Pancreas (tissue), 10 donors: ENCODE data around the gene ANKRD33B. TPM values are rescaled to one million over a fixed set of nuclear protein-coding genes. Genes with fewer than 3 reads are reported as not detected.
"Not testable (repeated sequence)": the region's sequence is repeated elsewhere in the genome, so short reads cannot be mapped to it uniquely, and the experiment has no call there.

Source experiments
- ATAC-seq, 4 donors: fragments of 200-7000 bp; cut with Tn5 transposase; one replicate each; pipeline versions ENCODE4 v1.8.0 to v1.9.1; 2020; ENCODE audit warnings: mild to moderate bottlenecking in 4 of 4, moderate library complexity in 4 of 4
- DNase-seq, 6 donors: peaks; one replicate each; pipeline ENCODE4 v3.0.0-alpha.2; 2020
- FAIRE-seq: peaks from 2 replicates; lab custom pipeline; 2012; peaks lifted over from hg19 to GRCh38; lab: Jason Lieb, UNC
- H3K27ac ChIP-seq, 4 donors: fragments of 200-600 bp; sonication (generic); 1 replicate in 3 of 4; 2 replicates in 1 of 4; pipeline versions ENCODE4 v1.5.0 to v1.8.0; 2020
- H3K27me3 ChIP-seq, 4 donors: fragments of 200-600 bp; one replicate each; pipeline ENCODE4 v1.8.0; 2021
- H3K36me3 ChIP-seq, 3 donors: fragments of 200-600 bp; sonication (generic) in 1 of 3; one replicate each; pipeline versions ENCODE4 v1.5.0 to v1.8.0; 2020 to 2021
- H3K4me1 ChIP-seq, 3 donors: fragments of 200-600 bp; one replicate each; pipeline ENCODE4 v1.8.0; 2021
- H3K4me3 ChIP-seq, 4 donors: fragments of 200-600 bp; sonication (generic) in 2 of 4; one replicate each; pipeline versions ENCODE4 v1.5.0 to v1.8.0; 2020 to 2021
- H3K9me3 ChIP-seq, 4 donors: fragments of 200-600 bp; one replicate each; pipeline ENCODE4 v1.8.0; 2021
- WGBS, 2 donors: extraction: QIAGEN DNeasy Blood & Tissue Kit; methylation state at CpG; one replicate each; pipeline ENCODE4 v1.1.7; 2013; 5-methylcytosine and 5-hydroxymethylcytosine counted together
- intact Hi-C, 3 donors: fragments of 100-400 bp; cut with DNase I; formaldehyde crosslinking; loops; one replicate each; pipeline versions ENCODE4 v1.11.1 to v1.14.2; 2022
- polyA plus RNA-seq, 2 donors: library from polyadenylated mRNA; stranded (reverse); fragments of 200-250 nt; gene quantifications; one replicate each; pipeline ENCODE4 v1.2.3, GENCODE V29; 2013
- total RNA-seq, 6 donors: library from RNA; stranded (reverse); fragmentation: NEBNext Ultra II Directional in 4 of 6; extraction: Animal tissue kit (Norgen Biotek cat#: 25700) in 4 of 6; gene quantifications; one replicate each; pipeline versions ENCODE4 v1.2.1 to v1.2.4, GENCODE V29; 2021 to 2023
- TF ChIP-seq, protein P1 (sequence below), 4 donors: fragments of 200-600 bp; sonication (generic) in 3 of 4; IDR thresholded peaks; one replicate each; pipeline versions ENCODE4 v1.5.0 to v1.8.0; 2021; ENCODE audit warnings: antibody characterized with exemption in 4 of 4
- donor health status: healthy with polysubstance abuse.
- donor health status: DM: no; HTN: no; CAD: no; lungs with moderate emphysema.
- donor health status: DM: no; HTN: no; CAD: no.
- donor health status: control.
- donor health status: control.
- donor health status: Bipolar disorder and iron deficiency.
- donor health status: DM: yes; HTN: yes; CAD: no.
- donor health status: DM: no; HTN: no; CAD: no.
- donor health status: DM: no; HTN: no; CAD: no.
- donor health status: DM: yes; HTN: yes; CAD: no.

ANKRD33B gene
- total and polyA plus RNA-seq, 8 donors = 0.57 to 2.7 (median 1.1) TPM

DNA sequence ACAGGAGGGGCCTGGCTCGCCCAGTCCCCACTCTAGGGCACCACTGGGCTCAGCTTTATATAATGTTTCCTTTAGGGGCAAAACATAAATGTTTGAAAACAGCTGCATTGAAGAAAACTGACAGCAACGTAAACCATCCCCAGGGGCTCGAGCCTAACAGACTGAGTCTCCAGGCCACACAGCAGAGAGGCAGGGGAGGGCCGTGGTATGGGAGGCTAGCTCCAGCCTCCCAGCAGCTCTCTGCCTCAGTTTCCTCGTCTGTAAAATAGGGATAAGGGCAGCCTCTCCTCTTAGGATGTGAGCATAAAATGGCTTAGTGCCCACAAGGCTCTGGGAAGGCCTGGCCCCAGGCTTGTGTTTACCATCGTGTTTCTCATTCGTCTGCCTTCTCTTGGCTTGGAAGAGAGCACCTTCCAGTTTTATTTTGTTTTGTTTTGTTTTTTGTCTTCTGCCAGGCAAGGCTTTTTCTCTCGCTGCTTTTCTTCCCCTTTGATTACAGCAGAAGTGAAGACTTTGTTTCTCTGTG is 2.7 kb downstream of the ANKRD33B start:
- intact Hi-C loops = no loop called here
- Histone ChIP-seq H3K27ac (no peak overlapping the region), H3K27me3 (peaks cover 0 to 8% (median 4%) of the 10 kb centered on the region in 4 donors), H3K4me3 (no peak overlapping the region), H3K36me3 (no peaks in the 10 kb centered on the region), H3K9me3 (no peaks in the 10 kb centered on the region), H3K4me1 (peaks cover 0 to 8% (median 0%) of the 10 kb centered on the region in 3 donors)
- FAIRE-seq (no peak), DNase-seq (peak in 1 of 6 donors; percentile 25), ATAC-seq (no peak)
- 58 to 64% methylated on average over 8 of the region's 8 CpGs for WGBS, 2 donors
- TF ChIP-seq, protein P1, sequence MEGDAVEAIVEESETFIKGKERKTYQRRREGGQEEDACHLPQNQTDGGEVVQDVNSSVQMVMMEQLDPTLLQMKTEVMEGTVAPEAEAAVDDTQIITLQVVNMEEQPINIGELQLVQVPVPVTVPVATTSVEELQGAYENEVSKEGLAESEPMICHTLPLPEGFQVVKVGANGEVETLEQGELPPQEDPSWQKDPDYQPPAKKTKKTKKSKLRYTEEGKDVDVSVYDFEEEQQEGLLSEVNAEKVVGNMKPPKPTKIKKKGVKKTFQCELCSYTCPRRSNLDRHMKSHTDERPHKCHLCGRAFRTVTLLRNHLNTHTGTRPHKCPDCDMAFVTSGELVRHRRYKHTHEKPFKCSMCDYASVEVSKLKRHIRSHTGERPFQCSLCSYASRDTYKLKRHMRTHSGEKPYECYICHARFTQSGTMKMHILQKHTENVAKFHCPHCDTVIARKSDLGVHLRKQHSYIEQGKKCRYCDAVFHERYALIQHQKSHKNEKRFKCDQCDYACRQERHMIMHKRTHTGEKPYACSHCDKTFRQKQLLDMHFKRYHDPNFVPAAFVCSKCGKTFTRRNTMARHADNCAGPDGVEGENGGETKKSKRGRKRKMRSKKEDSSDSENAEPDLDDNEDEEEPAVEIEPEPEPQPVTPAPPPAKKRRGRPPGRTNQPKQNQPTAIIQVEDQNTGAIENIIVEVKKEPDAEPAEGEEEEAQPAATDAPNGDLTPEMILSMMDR (IDR thresholded peaks at IDR 0.05) = no peak

DNA sequence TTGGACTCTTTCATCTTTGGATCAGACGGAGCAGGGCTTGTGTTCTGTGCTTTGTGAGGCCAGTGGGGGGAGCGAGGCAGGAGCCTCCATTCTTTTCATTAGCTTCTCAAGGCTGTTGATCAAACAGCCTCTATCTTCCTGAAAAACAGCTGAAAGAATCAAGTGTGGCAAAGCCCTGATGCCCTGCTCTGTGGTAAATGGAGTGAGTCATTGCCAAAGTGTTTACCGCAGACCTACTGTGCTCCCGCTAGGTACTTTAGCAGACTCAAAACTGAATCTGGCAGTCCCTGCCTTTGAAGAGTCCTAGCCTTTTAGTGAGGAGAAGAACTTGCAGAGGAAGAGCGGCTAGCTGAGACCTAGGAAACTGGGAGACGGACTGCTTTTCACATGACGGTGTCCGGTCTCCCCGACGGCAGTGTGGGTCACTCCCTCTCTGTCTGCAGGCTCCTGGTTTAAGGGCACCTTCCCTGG is 3.3 kb downstream of the ANKRD33B start:
- Histone ChIP-seq H3K36me3 (no peaks in the 10 kb centered on the region), H3K4me1 (peaks cover 0 to 8% (median 0%) of the 10 kb centered on the region in 3 donors), H3K27ac (no peak overlapping the region), H3K27me3 (peaks cover 0 to 8% (median 4%) of the 10 kb centered on the region in 4 donors), H3K4me3 (no peak overlapping the region), H3K9me3 (no peaks in the 10 kb centered on the region)
- DNase-seq = peak in 1 of 6 donors; percentile 3
- TF ChIP-seq, protein P1 (IDR thresholded peaks at IDR 0.05) = no peak
- FAIRE-seq = no peak
- ATAC-seq = no peak
- 77 to 82% methylated on average over 10 of the region's 10 CpGs for WGBS, 2 donors
- intact Hi-C loops = no loop called here

DNA sequence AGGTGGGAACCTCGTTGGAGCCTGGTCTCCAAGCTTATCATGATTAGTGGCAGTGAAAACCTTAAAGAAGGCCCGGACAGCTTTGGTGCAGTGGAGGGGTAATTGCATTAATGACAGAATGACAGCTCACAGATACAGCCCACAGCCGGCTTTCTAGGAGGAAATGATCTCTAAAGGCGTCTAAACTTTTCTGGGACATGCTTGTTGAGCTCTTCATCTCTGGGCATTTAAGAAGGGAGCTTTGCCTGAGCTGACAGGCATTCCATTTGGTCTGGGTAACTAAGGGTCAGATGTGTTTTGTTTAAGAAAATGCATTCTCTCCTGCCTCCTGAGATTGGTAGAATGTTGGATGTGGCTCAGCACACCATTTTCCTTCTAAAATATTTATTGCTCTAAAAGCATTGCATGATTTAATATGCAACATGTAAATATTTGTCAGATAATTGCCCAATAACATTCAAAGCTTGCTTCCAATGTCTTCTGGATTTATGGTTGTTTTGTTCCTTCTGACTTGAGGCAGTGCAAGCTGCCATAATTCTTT is 4.0 kb downstream of the ANKRD33B start:
- TF ChIP-seq, protein P1 (IDR thresholded peaks at IDR 0.05) = no peak
- WGBS, 2 donors = 62 to 65% methylated on average over 4 of the region's 4 CpGs
- H3K36me3 ChIP-seq = no peaks in the 10 kb centered on the region
- H3K27me3 ChIP-seq = peaks cover 0 to 4% (median 1%) of the 10 kb centered on the region in 4 donors
- ATAC-seq (no peak), FAIRE-seq (no peak), DNase-seq (no peak)
- H3K27ac ChIP-seq = no peak overlapping the region
- H3K9me3 ChIP-seq = no peaks in the 10 kb centered on the region
- no peak overlapping the region for H3K4me3 ChIP-seq
- intact Hi-C loops = no loop called here
- peaks cover 0 to 8% (median 0%) of the 10 kb centered on the region in 3 donors for H3K4me1 ChIP-seq

DNA sequence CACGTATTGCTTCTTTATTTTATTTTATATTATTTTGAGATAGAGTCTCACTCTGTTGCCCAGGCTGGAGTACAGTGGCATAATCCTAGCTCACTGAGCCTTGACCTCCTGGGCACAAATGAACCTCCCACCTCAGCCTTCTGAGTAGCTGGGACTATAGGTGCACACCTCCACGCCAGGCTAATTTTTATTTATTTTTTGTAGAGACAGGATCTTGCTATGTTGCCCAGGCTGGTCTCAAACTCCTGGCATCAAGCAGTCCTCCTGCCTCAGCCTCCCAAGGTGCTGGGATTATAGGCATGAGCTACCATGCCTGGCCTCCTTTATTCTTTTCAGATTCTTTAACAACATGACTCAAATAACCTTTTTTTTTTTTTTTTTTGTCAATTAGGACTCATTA is 6.7 kb downstream of the ANKRD33B start:
- H3K27ac ChIP-seq, H3K4me3 ChIP-seq, H3K9me3 ChIP-seq, intact Hi-C loops, H3K4me1 ChIP-seq, H3K36me3 ChIP-seq, FAIRE-seq, DNase-seq, H3K27me3 ChIP-seq, ATAC-seq: not testable (repeated sequence)
- WGBS, 2 donors = 78 to 84% methylated on average over 2 of the region's 2 CpGs

DNA sequence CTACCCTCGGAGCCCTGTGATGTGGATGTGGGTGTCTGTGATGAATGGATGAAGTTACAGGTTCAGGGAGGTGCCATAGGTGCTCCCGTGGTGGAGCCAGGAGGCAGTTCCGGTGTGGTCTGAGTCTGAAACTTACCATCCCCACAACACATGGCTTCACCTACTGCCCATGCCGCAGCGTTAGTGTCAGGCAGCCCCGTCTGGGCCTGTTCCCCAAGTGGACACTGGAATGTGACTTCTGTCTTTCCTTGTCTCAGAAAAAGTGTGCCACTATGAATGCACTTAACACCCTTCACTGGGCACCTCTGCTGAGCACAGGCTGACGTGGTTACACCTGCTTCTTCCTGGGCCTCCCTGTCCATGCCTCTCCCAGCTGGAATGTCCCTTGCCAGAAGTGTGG is 8.6 kb downstream of the ANKRD33B start:
- no peaks in the 10 kb centered on the region for H3K36me3 ChIP-seq
- 86 to 87% methylated on average over 7 of the region's 7 CpGs for WGBS, 2 donors
- FAIRE-seq (no peak), ATAC-seq (no peak), DNase-seq (no peak)
- no peaks in the 10 kb centered on the region for H3K4me1 ChIP-seq
- H3K27ac ChIP-seq = no peak overlapping the region
- TF ChIP-seq, protein P1 (IDR thresholded peaks at IDR 0.05) = no peak
- H3K27me3 ChIP-seq = no peaks in the 10 kb centered on the region
- intact Hi-C loops = no loop called here
- H3K9me3 ChIP-seq = no peaks in the 10 kb centered on the region
- H3K4me3 ChIP-seq = no peak overlapping the region
